H9 (cell line): Measurements from ENCODE around the gene NCKAP5. TPM values are rescaled to one million over a fixed set of nuclear protein-coding genes. Genes with fewer than 3 reads are reported as not detected.

Experiments used
- DNase-seq: peaks from one replicate; pipeline ENCODE4 v3.0.0-alpha.2; 2017
- H2AFZ ChIP-seq: one replicate; pipeline ENCODE4 v1.6.1; 2013; ENCODE audit warnings: mild to moderate bottlenecking, low read length, control low read depth, moderate library complexity
- H2AK5ac ChIP-seq: 2 replicates; pipeline ENCODE4 v1.6.1; 2013; ENCODE audit warnings: low read length, control low read depth, mixed read lengths; ENCODE audit not compliant: insufficient read length
- H2BK120ac ChIP-seq: one replicate; pipeline ENCODE4 v1.6.1; 2013; ENCODE audit warnings: low read depth, mild to moderate bottlenecking, low read length, control low read depth, inconsistent platforms; ENCODE audit not compliant: poor library complexity, severe bottlenecking
- H2BK12ac ChIP-seq: 2 replicates; pipeline ENCODE4 v1.6.1; 2013; ENCODE audit warnings: low read length, control low read depth, mixed read lengths, low read depth; ENCODE audit not compliant: insufficient read length
- H2BK15ac ChIP-seq: 2 replicates; pipeline ENCODE4 v1.6.1; 2013; ENCODE audit warnings: low read depth, low read length, control low read depth
- H2BK20ac ChIP-seq: one replicate; pipeline ENCODE4 v1.6.1; 2013; ENCODE audit warnings: low read depth, mild to moderate bottlenecking, low read length, control low read depth, inconsistent platforms; ENCODE audit not compliant: poor library complexity, severe bottlenecking
- H2BK5ac ChIP-seq: 2 replicates; pipeline ENCODE4 v1.6.1; 2013; ENCODE audit warnings: low read length, control low read depth, mixed read lengths; ENCODE audit not compliant: insufficient read length
- H3K14ac ChIP-seq: 2 replicates; pipeline ENCODE4 v1.6.1; 2013; ENCODE audit warnings: low read length, control low read depth; ENCODE audit not compliant: insufficient read depth
- H3K18ac ChIP-seq: 2 replicates; pipeline ENCODE4 v1.6.1; 2013; ENCODE audit warnings: low read depth, mild to moderate bottlenecking, mixed read lengths, low read length, control low read depth; ENCODE audit not compliant: insufficient read length
- H3K23ac ChIP-seq: 2 replicates; pipeline ENCODE4 v1.6.1; 2013; ENCODE audit warnings: low read length, control low read depth, mixed read lengths, low read depth; ENCODE audit not compliant: insufficient read length
- H3K23me2 ChIP-seq: 2 replicates; pipeline ENCODE4 v1.6.1; 2013; ENCODE audit warnings: low read depth, mild to moderate bottlenecking, mixed read lengths, low read length, control low read depth; ENCODE audit not compliant: insufficient read length, poor library complexity, severe bottlenecking
- H3K27ac ChIP-seq: 2 replicates; pipeline ENCODE4 v1.5.1; 2013; ENCODE audit warnings: low read length, control low read depth, mixed read lengths, low read depth; ENCODE audit not compliant: insufficient read length
- H3K27me3 ChIP-seq: 2 replicates; pipeline ENCODE4 v1.6.1; 2013; ENCODE audit warnings: low read length, control low read depth, inconsistent platforms; ENCODE audit not compliant: insufficient read depth
- H3K4ac ChIP-seq: 2 replicates; pipeline ENCODE4 v1.6.1; 2013; ENCODE audit warnings: low read depth, mild to moderate bottlenecking, control low read depth, inconsistent platforms, low read length, moderate library complexity
- H3K4me1 ChIP-seq: 2 replicates; pipeline ENCODE4 v1.6.1; 2013; ENCODE audit warnings: low read length, control low read depth, inconsistent platforms; ENCODE audit not compliant: insufficient read depth
- H3K4me2 ChIP-seq: 2 replicates; pipeline ENCODE4 v1.6.1; 2013; ENCODE audit warnings: low read length, control low read depth, mixed read lengths; ENCODE audit not compliant: insufficient read length, insufficient read depth
- H3K56ac ChIP-seq: 2 replicates; pipeline ENCODE4 v1.6.1; 2013; ENCODE audit warnings: low read depth, mild to moderate bottlenecking, mixed read lengths, low read length, control low read depth; ENCODE audit not compliant: insufficient read length
- H3K79me1 ChIP-seq: 2 replicates; pipeline ENCODE4 v1.6.1; 2013; ENCODE audit warnings: low read depth, mild to moderate bottlenecking, moderate library complexity, low read length, control low read depth, inconsistent platforms; ENCODE audit not compliant: insufficient read depth, poor library complexity, severe bottlenecking
- H3K79me2 ChIP-seq: 2 replicates; pipeline ENCODE4 v1.6.1; 2013; ENCODE audit warnings: low read length, control low read depth, inconsistent platforms; ENCODE audit not compliant: insufficient read depth
- H3K9ac ChIP-seq: 2 replicates; pipeline ENCODE4 v1.6.1; 2013; ENCODE audit warnings: low read length, control low read depth, mixed read lengths; ENCODE audit not compliant: insufficient read length; ENCODE audit errors: extremely low read depth
- H3K9me3 ChIP-seq: one replicate; pipeline ENCODE4 v1.6.1; 2013; ENCODE audit warnings: low read depth, low read length, inconsistent platforms; ENCODE audit not compliant: control insufficient read depth
- H3T11ph ChIP-seq: one replicate; pipeline ENCODE4 v1.6.1; 2013; ENCODE audit warnings: mild to moderate bottlenecking, low read length, control low read depth, inconsistent platforms
- H4K20me1 ChIP-seq: one replicate; pipeline ENCODE4 v1.6.1; 2013; ENCODE audit not compliant: control insufficient read depth, insufficient read length, insufficient read depth
- H4K5ac ChIP-seq: 2 replicates; pipeline ENCODE4 v1.6.1; 2013; ENCODE audit warnings: low read depth, mild to moderate bottlenecking, mixed read lengths, low read length, control low read depth; ENCODE audit not compliant: insufficient read length
- H4K8ac ChIP-seq: replicated peaks from 2 replicates; pipeline ENCODE4 v1.6.1; 2013; ENCODE audit warnings: low read length, control low read depth, mixed read lengths, low read depth; ENCODE audit not compliant: insufficient read length
- H4K91ac ChIP-seq: 2 replicates; pipeline ENCODE4 v1.6.1; 2013; ENCODE audit warnings: low read depth, mild to moderate bottlenecking, moderate library complexity, mixed read lengths, low read length, control low read depth; ENCODE audit not compliant: insufficient read length
- H3K27ac Mint-ChIP-seq, 3 experiments: 2 replicates in 2 of 3; 3 replicates in 1 of 3; pipeline ENCODE4 v1.8.0; 2020 to 2021; ENCODE audit warnings: mixed read lengths in 3 of 3, mild to moderate bottlenecking in 1 of 3, moderate library complexity in 1 of 3
- H3K27me3 Mint-ChIP-seq: 2 replicates; pipeline ENCODE4 v1.8.0; 2021; ENCODE audit warnings: low read depth, mild to moderate bottlenecking, moderate library complexity, mixed read lengths
- H3K36me3 Mint-ChIP-seq, 3 experiments: 2 replicates in 2 of 3; 3 replicates in 1 of 3; pipeline ENCODE4 v1.8.0; 2020 to 2021; ENCODE audit warnings: low read depth in 3 of 3, mixed read lengths in 3 of 3; ENCODE audit not compliant: insufficient read depth in 1 of 3
- H3K4me1 Mint-ChIP-seq, 2 experiments: 2 replicates each; pipeline ENCODE4 v1.8.0; 2020; ENCODE audit warnings: mixed read lengths in 2 of 2
- H3K4me3 Mint-ChIP-seq, 2 experiments: 2 replicates in 1 of 2; 3 replicates in 1 of 2; pipeline ENCODE4 v1.8.0; 2020 to 2021; ENCODE audit warnings: mild to moderate bottlenecking in 2 of 2, mixed read lengths in 2 of 2, moderate library complexity in 1 of 2
- H3K9me3 Mint-ChIP-seq, 2 experiments: 2 replicates in 1 of 2; 3 replicates in 1 of 2; pipeline ENCODE4 v1.8.0; 2020; ENCODE audit warnings: mild to moderate bottlenecking in 2 of 2, mixed read lengths in 2 of 2, moderate library complexity in 1 of 2
- WGBS: extraction: QIAGEN DNeasy Blood & Tissue Kit; methylation state at CpG from one replicate; pipeline ENCODE4 v1.1.7; 2013; ENCODE audit warnings: missing lambda C conversion rate, low lambda C conversion rate, mixed read lengths; ENCODE audit not compliant: insufficient read length; ENCODE audit errors: extremely low coverage; 5-methylcytosine and 5-hydroxymethylcytosine counted together
- total RNA-seq: library from RNA; stranded (reverse); gene quantifications from 2 replicates; pipeline ENCODE4 v1.2.1, GENCODE V29; 2021
- TF ChIP-seq, protein P1 (sequence below): fragments of 200-600 bp; sonication (generic); conservative IDR thresholded peaks from 3 replicates; pipeline ENCODE4 v1.8.0; 2021; ENCODE audit warnings: antibody characterized with exemption, mild to moderate bottlenecking

Gene NCKAP5
- total RNA-seq, 1 experiment from 2014 or later, result 0.26 TPM

DNA sequence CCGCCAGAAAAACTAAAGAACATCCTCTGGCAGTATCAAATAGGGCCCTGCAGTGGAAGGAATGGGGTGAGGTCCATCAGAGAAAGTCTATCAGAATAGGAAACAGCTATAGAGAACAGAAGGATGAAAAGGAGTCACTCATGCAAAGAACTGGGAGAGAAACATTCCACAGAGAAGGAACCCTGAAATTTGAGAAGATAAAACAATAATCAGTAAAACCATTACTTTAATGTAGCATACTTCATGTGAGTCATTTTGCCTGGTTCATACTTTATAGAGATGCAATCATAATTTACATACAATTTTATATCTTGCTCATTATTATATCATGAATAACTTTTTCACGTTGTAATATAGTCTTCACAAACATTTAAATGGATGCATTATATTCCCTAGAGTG is 402.2 kb downstream of the NCKAP5 start:
- H3K14ac ChIP-seq, result no peak overlapping the region
- H3K9me3 ChIP-seq, result peaks cover 4% of the 10 kb centered on the region
- H3K27ac ChIP-seq, result no peak overlapping the region
- no peak overlapping the region for H4K5ac ChIP-seq
- H2AFZ ChIP-seq, result no peak overlapping the region
- H3K79me2 ChIP-seq, result no peaks in the 10 kb centered on the region
- no peak overlapping the region for H2BK15ac ChIP-seq
- no peaks in the 10 kb centered on the region for H4K20me1 ChIP-seq
- H3K4me1 Mint-ChIP-seq, result no peaks in the 10 kb centered on the region
- no peak overlapping the region for H2BK12ac ChIP-seq
- no peak overlapping the region for H2BK5ac ChIP-seq
- no peaks in the 10 kb centered on the region for H3K23me2 ChIP-seq
- H3K4me3 Mint-ChIP-seq, result no peak overlapping the region
- H3K23ac ChIP-seq, result no peak overlapping the region
- no peak overlapping the region for H3T11ph ChIP-seq
- no peak overlapping the region for H2BK20ac ChIP-seq
- no peak overlapping the region for H3K27ac Mint-ChIP-seq
- no peak overlapping the region for H3K4me2 ChIP-seq
- no peak overlapping the region for H3K4ac ChIP-seq
- no CpG with 5 or more reads among the region's 2 CpGs for WGBS
- no peak for DNase-seq
- H3K9ac ChIP-seq, result no peak overlapping the region
- TF ChIP-seq, protein P1, sequence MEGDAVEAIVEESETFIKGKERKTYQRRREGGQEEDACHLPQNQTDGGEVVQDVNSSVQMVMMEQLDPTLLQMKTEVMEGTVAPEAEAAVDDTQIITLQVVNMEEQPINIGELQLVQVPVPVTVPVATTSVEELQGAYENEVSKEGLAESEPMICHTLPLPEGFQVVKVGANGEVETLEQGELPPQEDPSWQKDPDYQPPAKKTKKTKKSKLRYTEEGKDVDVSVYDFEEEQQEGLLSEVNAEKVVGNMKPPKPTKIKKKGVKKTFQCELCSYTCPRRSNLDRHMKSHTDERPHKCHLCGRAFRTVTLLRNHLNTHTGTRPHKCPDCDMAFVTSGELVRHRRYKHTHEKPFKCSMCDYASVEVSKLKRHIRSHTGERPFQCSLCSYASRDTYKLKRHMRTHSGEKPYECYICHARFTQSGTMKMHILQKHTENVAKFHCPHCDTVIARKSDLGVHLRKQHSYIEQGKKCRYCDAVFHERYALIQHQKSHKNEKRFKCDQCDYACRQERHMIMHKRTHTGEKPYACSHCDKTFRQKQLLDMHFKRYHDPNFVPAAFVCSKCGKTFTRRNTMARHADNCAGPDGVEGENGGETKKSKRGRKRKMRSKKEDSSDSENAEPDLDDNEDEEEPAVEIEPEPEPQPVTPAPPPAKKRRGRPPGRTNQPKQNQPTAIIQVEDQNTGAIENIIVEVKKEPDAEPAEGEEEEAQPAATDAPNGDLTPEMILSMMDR, result no peak
- no peak overlapping the region for H2BK120ac ChIP-seq
- no peaks in the 10 kb centered on the region for H3K4me1 ChIP-seq
- H3K9me3 Mint-ChIP-seq, result peaks cover 0 to 4% of the 10 kb centered on the region in 2 experiments; a peak in 2 of 5 replicates
- no peaks in the 10 kb centered on the region for H3K27me3 Mint-ChIP-seq
- no peak overlapping the region for H4K8ac ChIP-seq
- H3K18ac ChIP-seq, result no peak overlapping the region
- no peaks in the 10 kb centered on the region for H3K79me1 ChIP-seq
- H3K27me3 ChIP-seq, result no peaks in the 10 kb centered on the region
- no peak overlapping the region for H2AK5ac ChIP-seq
- peaks cover 0 to 5% (median 0%) of the 10 kb centered on the region in 3 experiments; a peak in 3 of 7 replicates for H3K36me3 Mint-ChIP-seq
- no peak overlapping the region for H3K56ac ChIP-seq
- H4K91ac ChIP-seq, result no peak overlapping the region
